Fibroblast of the aortic adventitia (primary cell): ENCODE data around the gene FURIN. TPM values are rescaled to one million over a fixed set of nuclear protein-coding genes. Genes with fewer than 3 reads are reported as not detected.

Source experiments
- DNase-seq: peaks from one replicate; pipeline ENCODE4 v3.0.0-alpha.2; 2010; ENCODE audit warnings: low read depth
- H3K4me3 ChIP-seq: 2 replicates; pipeline ENCODE4 v1.5.1; 2011; ENCODE audit warnings: low read depth, mild to moderate bottlenecking, control low read depth, low read length, moderate library complexity
- CTCF ChIP-seq: IDR thresholded peaks from 2 replicates; pipeline ENCODE4 v1.5.1; 2011; ENCODE audit warnings: mild to moderate bottlenecking, low read length, control low read depth, inconsistent platforms; ENCODE audit not compliant: insufficient read depth
- total RNA-seq: library from RNA; depleted of rRNA; stranded (reverse); fragments of >200 nt; gene quantifications from 2 replicates; pipeline ENCODE4 v1.2.3, GENCODE V29; 2012; ENCODE audit warnings: low replicate concordance

FURIN gene
- total RNA-seq, 1 donor: 45.0 TPM

GRCh38 chr15:90883976-90884718 is 15.8 kb downstream of the FURIN start, which contains the start of gene FES:
Gene FES (plus strand): TSS chr15:90884504. CDS start chr15:90885046, 542 bp downstream.
- TF ChIP-seq CTCF: no peak
- peak; percentile 49 for DNase-seq
- peak within 1 kb of the TSS; percentile 64 for H3K4me3 ChIP-seq

- no peak for DNase-seq
- H3K4me3 ChIP-seq: peak overlapping the region; percentile 64
Observed at GRCh38 chr15:90884719-90885431, 16.5 kb downstream of the FURIN start.

GRCh38 chr15:90885432-90886290 is 17.3 kb downstream of the FURIN start:
- TF ChIP-seq CTCF: peak; percentile 99
- peak; percentile 78 for DNase-seq
- H3K4me3 ChIP-seq: peak overlapping the region; percentile 64

More at GRCh38 chr15:90884719-90885431, 16.5 kb downstream of the FURIN start:
- TF ChIP-seq CTCF: no peak

DNA sequence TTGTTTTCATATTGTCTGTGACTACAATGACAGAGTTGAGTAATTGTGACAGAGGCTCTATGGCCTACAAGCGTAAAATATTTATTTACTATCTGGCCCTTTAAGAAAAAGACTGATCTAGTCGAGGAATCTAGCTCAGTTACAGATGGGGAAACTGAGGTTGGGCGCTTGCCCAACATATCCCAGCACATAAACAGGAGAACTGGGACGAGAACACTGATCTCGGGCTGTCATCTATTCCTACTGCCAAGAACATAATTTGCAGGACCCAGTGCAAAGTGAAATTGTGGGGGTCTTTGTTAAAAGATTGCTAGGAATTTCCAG is 17.9 kb downstream of the FURIN start:
- H3K4me3 ChIP-seq: peak overlapping the region; percentile 17
- DNase-seq: no peak

GRCh38 chr15:90887037-90887481 is 18.7 kb downstream of the FURIN start:
- no peak for TF ChIP-seq CTCF
- H3K4me3 ChIP-seq: no peak overlapping the region
- DNase-seq: no peak

More for the DNA sequence above, 17.9 kb downstream of the FURIN start:
- no peak for TF ChIP-seq CTCF

GRCh38 chr15:90889313-90889730 is 20.9 kb downstream of the FURIN start:
- DNase-seq: no peak
- no peak for TF ChIP-seq CTCF
- H3K4me3 ChIP-seq: no peak overlapping the region
